NCI-H345 (cell line): Measurements from ENCODE around the gene DAGLA.

Experiments
- DNase-seq: peaks from one replicate; lab custom pipeline; 2025; lab: John Stamatoyannopoulos, UW

The DAGLA gene

DNA sequence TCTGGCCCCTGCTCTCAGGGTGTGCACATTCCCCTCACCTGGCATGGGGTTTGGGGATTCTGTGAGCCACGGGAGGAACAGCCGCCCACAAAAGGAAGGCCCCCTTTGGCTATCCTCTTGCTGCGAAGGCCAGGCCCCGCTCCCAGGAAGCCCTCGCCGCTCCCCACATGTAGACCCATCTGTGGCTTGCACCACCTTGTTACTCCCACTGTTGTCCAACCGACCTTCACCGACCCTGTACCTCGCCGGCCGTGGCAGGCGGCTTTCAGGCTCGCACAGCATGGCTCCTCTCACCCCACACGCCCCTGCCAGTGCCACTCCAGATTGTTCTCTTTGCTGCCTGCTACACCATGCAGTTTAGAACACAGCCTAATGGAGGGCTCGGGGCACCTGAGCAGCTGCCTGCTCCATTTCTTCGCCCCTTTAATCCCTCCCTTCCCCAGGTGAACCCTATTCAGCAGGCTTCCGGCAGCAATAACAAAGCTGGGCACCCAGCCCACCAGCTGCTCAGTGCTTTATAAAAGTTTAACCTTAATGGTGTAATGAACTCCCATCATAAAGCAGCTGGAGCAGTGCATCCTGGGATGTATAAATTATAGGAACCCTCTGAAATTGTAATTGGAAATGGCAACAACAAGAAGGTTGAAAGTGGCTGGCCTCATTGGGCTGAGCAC, 10.7 kb downstream of the DAGLA start:
- DNase-seq, result peak; percentile 88

- peak; percentile 88 for DNase-seq
Observed at GRCh38 chr11:61691380-61692156, 11.4 kb downstream of the DAGLA start.

- peak; percentile 78 for DNase-seq
Observed at GRCh38 chr11:61693922-61694601, 13.9 kb downstream of the DAGLA start.

DNA sequence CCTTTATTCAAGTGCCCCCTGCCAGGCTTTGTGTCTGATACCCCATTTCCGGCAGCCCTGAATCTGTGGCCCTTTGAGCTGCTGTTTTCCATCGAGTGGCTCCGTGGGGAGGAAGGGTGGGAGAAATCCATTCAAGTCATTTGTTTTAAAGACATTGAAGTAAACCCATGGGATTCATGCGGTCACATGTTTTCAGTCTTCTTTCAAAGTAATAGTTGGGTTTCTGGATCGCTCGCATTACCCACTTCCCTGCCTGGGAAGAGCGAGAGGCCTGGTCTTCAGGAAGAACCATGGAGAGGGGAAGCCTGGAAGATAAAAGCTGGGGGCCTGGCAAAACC, 14.4 kb downstream of the DAGLA start:
- peak; percentile 92 for DNase-seq

DNA sequence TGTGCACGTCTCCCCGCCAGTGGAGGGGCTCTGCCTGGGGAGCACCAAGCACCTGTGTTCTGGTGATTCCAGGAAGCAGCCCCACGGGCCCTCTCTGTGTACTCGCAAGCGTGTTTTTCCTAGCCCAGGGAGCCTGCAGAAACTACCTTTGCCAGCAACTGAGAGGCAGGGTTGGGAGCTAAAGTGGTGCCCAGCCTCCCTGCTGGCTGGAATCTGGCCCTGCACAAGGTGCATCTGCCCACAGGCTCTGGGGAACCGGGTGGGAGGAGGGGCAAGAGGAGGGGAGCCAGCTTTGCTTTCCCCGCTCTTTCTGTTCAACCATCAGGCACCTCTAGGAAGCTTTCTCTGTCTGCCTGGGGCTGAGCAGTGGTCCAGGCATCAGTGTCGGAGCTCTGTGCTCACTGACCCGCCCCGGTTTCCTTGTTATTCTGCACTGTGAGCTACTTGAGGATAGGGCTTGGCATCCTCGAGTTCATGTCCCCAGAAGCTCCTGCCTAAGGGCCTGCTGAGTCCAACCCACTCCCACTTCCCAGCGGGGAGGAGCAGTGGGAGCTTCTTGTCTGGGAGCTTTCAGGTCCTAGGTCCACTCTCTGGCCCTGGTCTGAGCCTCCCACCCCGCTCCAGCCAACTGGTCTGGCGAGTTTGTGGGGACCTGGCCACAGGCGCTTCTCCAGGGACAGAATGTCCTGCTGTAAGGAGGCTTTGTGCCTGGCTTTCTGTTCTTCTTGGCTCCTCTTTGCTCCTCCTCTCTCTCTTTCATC, 14.9 kb downstream of the DAGLA start:
- DNase-seq, result peak; percentile 70

DNA sequence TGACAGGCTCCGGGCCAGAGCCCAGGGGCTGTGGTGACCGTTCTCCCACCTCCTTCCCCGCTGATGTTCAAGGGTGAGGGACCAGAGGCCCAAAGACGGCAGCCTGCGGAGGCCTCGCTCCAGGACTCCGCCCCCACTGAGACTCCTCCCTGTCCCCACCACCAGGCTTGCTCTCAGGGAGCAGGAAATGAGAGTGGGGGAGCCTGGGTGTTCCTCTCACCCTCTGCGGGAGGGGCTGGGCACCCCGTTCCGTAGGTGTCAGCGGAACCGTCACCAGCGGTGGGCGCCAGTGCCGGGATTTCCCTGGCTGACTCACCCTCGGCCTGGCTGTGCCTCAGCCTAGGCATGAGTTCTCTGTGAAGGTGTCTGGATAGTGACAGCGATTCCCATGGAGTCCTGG, 15.7 kb downstream of the DAGLA start:
- DNase-seq, result no peak

- no peak for DNase-seq
Observed at GRCh38 chr11:61696602-61697001, 16.4 kb downstream of the DAGLA start.

DNA sequence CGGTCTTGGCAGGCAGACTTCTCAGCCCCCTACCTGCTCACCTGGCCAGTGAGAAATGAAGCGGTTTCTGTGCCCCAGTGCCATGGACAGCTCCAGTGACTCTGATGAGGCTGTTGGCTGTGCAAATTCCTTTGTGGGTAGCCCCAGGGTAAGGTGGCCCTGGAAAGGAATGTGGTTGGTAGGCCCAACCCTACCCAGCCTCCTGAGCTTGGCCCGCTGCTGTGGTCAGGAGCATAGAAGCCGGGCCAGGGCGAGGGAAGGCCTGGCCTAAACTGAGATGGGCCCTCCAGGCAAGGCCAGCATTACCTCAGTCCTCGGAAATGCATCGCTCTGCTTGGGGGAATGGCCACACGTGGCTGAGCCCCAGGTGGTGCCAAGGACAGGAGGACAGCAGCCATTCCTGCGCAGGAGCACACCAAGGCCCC, 16.9 kb downstream of the DAGLA start:
- no peak for DNase-seq

DNA sequence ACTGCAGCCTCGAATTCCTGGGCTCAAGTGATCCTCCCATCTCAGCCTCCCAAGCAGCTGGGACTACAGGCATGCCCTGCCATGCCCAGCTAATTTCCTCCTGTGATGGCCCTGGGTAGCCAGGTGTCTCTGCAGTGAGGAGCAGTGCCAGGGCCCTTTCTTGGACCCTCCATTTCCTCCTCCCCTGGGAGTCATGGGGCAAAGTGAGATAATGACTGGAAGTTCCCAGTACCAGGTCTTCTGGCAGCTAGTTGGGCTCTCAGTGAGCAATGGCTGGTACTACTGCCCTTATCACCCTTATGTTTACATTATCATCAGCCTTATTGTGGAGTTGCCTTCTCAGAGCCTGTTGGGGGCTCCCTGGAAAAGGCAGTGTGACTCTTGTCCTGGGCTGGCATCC, 17.6 kb downstream of the DAGLA start:
- DNase-seq, result no peak

- peak; percentile 69 for DNase-seq
Observed at GRCh38 chr11:61698173-61698948, 18.2 kb downstream of the DAGLA start.

GRCh38 chr11:61699737-61700160, 19.6 kb downstream of the DAGLA start:
- DNase-seq, result peak; percentile 93

GRCh38 chr11:61700212-61700611, 20.0 kb downstream of the DAGLA start:
- no peak for DNase-seq

- no peak for DNase-seq
Observed at GRCh38 chr11:61700720-61701119, 20.5 kb downstream of the DAGLA start.

- peak; percentile 75 for DNase-seq
Observed at GRCh38 chr11:61701242-61701886, 21.2 kb downstream of the DAGLA start.

DNA sequence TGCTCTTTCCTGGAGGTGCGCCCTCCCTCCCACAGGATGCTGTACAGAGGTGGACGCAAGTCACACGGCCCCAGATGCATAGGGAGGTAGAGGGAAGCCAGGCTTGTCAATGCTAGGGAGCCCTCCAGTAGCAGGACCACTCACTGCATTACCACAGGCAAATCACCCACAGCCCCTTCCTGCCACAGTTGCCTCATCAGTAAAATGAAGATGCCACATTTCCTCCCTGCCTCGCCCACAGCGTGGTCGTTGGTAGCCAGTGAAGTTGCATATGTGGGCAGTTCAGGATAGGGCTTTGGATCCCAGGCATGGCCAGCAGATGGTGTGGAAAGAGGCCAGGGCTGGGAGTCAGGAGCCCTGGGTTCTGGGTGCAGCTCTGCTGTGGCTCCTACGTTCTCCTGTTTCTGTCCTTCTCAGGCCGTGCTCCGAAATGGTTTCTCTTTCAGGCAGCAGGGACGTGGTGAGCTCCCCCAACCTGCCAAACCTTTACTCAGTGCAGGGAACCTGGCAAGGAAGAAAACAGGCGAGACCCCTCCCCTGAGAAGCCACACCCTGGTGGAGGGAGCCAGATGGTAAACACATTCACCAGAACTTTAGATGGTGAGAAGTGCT, 22.6 kb downstream of the DAGLA start:
- no peak for DNase-seq

GRCh38 chr11:61704838-61705237, 24.6 kb downstream of the DAGLA start:
- DNase-seq, result no peak

DNA sequence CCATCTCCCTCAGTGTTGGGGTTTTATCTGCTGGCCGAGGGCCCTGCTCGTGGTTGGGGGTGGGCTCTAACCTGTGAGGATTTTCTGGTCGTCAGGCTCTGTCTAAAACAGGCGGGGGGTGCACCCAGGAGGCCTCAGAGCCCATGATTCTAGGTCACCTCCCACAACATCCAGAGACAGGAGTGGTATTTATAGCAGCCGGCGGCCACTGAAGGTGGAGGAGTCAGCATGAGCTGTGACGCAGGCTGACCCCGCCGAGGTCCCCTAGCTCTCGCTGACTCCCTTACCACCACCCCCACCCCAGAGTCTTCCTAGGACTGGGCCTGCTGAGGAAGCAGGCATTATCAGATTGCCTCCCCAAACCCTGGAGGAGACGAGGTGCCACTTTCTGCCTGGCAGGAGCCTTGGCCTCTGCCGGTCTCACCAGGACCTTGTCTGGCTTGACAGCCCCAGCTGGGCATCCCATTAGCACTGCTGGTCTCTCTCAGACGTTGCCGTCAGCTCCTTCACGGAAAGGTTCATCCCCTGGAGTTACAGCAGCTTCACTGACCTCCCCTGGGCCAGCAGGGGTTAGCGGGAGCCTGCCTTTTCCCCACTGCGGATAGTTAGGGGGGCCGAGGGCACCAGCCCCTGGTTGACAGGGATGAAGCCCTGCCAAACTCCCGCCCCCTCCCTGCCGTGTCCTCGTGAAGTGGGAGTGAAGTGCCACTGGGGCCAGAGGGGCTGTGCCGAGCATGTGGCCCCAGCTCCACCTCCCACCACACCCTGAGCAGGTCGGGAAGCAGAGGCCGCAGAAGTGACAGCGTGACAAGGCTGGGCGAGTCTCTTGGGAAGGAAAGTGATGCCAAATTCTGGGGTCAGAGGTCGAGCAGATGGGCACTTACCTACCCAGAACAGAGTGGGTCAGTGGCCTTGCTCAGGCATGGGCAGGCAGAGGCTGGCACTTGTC, 26.5 kb downstream of the DAGLA start:
- DNase-seq, result no peak

DNA sequence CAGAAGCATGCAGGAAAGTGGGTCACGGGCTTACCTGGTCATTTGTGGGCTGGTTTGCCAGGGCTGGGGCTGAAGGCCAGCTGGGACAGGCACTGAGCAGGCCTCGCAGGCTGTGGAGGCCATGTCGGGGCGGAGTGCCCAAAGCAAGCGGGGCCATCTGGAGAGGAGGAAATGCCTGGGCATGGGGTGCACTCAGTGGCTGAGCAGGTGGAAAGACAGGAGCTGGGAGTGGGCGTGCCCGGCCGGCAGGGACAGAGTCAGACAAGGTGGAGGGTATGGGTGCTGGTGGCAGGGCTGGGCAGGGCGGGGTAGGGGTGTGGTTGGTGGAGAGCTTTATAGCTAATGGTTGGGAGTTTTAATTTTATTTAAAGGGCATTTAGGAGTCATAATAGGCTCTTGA, 27.4 kb downstream of the DAGLA start:
- no peak for DNase-seq

- no peak for DNase-seq
Observed at GRCh38 chr11:61709110-61709509, 28.9 kb downstream of the DAGLA start.
